Neural cell (in vitro differentiated cells): ENCODE results near the gene NCKAP1. TPM values are rescaled to one million over a fixed set of nuclear protein-coding genes. Genes with fewer than 3 reads are reported as not detected.

ENCODE experiments used
- H2AFZ ChIP-seq: fragments of 200-600, 300-800 bp; sonication (generic), shearing (Covaris generic); 2 replicates; pipeline ENCODE4 v1.6.0; 2014; ENCODE audit warnings: low read depth, mild to moderate bottlenecking, antibody characterized with exemption, low read length, moderate library complexity
- H3F3A ChIP-seq: fragments of 200-600 bp; shearing (Covaris generic); 2 replicates; pipeline ENCODE4 v1.6.1; 2016; ENCODE audit warnings: mild to moderate bottlenecking, moderate library complexity, mixed read lengths, antibody characterized with exemption, low read length; ENCODE audit not compliant: insufficient read depth, poor library complexity, severe bottlenecking
- H3K27ac ChIP-seq: fragments of 200-600, 300-800 bp; sonication (generic), shearing (Covaris generic); 2 replicates; pipeline ENCODE4 v1.5.1; 2014; ENCODE audit warnings: mild to moderate bottlenecking, low read length, moderate library complexity
- H3K27me3 ChIP-seq: fragments of 300-800, 200-600 bp; sonication (generic), shearing (Covaris generic); 2 replicates; pipeline ENCODE4 v1.6.0; 2014; ENCODE audit warnings: mild to moderate bottlenecking, low read depth, low read length, moderate library complexity; ENCODE audit not compliant: insufficient read depth
- H3K36me3 ChIP-seq: fragments of 300-800, 200-600 bp; sonication (generic), shearing (Covaris generic); 2 replicates; pipeline ENCODE4 v1.5.1; 2014; ENCODE audit warnings: mild to moderate bottlenecking, antibody characterized with exemption, low read length, moderate library complexity; ENCODE audit not compliant: insufficient read depth
- H3K4me2 ChIP-seq: fragments of 300-800, 200-600 bp; sonication (generic), shearing (Covaris generic); 2 replicates; pipeline ENCODE4 v1.6.0; 2014; ENCODE audit warnings: mild to moderate bottlenecking, low read length
- H3K4me3 ChIP-seq: fragments of 300-800, 200-600 bp; sonication (generic), shearing (Covaris generic); 2 replicates; pipeline ENCODE4 v1.5.1; 2014; ENCODE audit warnings: mild to moderate bottlenecking, low read length, moderate library complexity
- H3K79me2 ChIP-seq: fragments of 200-600 bp; shearing (Covaris generic); replicated peaks from 2 replicates; pipeline ENCODE4 v1.6.0; 2014; ENCODE audit warnings: mild to moderate bottlenecking, low read length, moderate library complexity; ENCODE audit not compliant: insufficient read depth
- H3K9ac ChIP-seq: fragments of 300-800, 200-600 bp; sonication (generic), shearing (Covaris generic); 2 replicates; pipeline ENCODE4 v1.6.1; 2016; ENCODE audit warnings: mild to moderate bottlenecking, low read length, mixed read lengths
- H3K9me2 ChIP-seq: fragments of 200-600 bp; shearing (Covaris generic); 2 replicates; pipeline ENCODE4 v1.6.1; 2016; ENCODE audit warnings: mild to moderate bottlenecking, low read length, mixed read lengths; ENCODE audit not compliant: insufficient read depth
- H3K9me3 ChIP-seq: fragments of 200-600, 300-800 bp; sonication (generic), shearing (Covaris generic); 2 replicates; pipeline ENCODE4 v1.6.1; 2016; ENCODE audit warnings: mild to moderate bottlenecking, mixed run types, low read length, moderate library complexity, mixed read lengths
- H4K20me1 ChIP-seq: fragments of 200-600 bp; shearing (Covaris generic); 2 replicates; pipeline ENCODE4 v1.6.1; 2016; ENCODE audit warnings: mild to moderate bottlenecking, mixed run types; ENCODE audit not compliant: insufficient read depth
- EP300 ChIP-seq: fragments of 450-650 bp; conservative IDR thresholded peaks from 2 replicates; pipeline ENCODE4 v1.6.1; 2014; ENCODE audit warnings: antibody characterized with exemption, mild to moderate bottlenecking, moderate library complexity; ENCODE audit not compliant: poor library complexity, severe bottlenecking
- EZH2 ChIP-seq: fragments of 200-600, 300-800 bp; shearing (Covaris generic), sonication (generic); IDR thresholded peaks from 2 replicates; pipeline ENCODE4 v1.6.1; 2014; ENCODE audit warnings: antibody characterized with exemption, low read length, borderline replicate concordance, mild to moderate bottlenecking; ENCODE audit not compliant: insufficient read depth, poor library complexity, severe bottlenecking
- MXI1 ChIP-seq: fragments of 450-650 bp; conservative IDR thresholded peaks from 2 replicates; pipeline ENCODE4 v1.6.1; 2014; ENCODE audit warnings: antibody characterized with exemption, mild to moderate bottlenecking; ENCODE audit not compliant: poor library complexity, severe bottlenecking
- POLR2AphosphoS5 ChIP-seq: IDR thresholded peaks from 2 replicates; pipeline ENCODE4 v1.6.1; 2012
- RAD21 ChIP-seq: fragments of 450-650 bp; conservative IDR thresholded peaks from 2 replicates; pipeline ENCODE4 v1.6.1; 2014; ENCODE audit warnings: antibody characterized with exemption, mild to moderate bottlenecking, moderate library complexity
- SMC3 ChIP-seq: fragments of 450-650 bp; conservative IDR thresholded peaks from 2 replicates; pipeline ENCODE4 v1.6.1; 2014; ENCODE audit warnings: antibody characterized with exemption, mild to moderate bottlenecking, moderate library complexity; ENCODE audit not compliant: poor library complexity
- TAF1 ChIP-seq: IDR thresholded peaks from 2 replicates; pipeline ENCODE4 v1.6.1; 2012; ENCODE audit warnings: low read depth
- polyA plus RNA-seq: library from polyadenylated mRNA; depleted of rRNA; stranded (reverse); fragments of >200 nt; gene quantifications from 2 replicates; pipeline ENCODE4 v1.2.3, GENCODE V29; 2014
- TF ChIP-seq, protein P1 (sequence below): IDR thresholded peaks from 2 replicates; pipeline ENCODE4 v1.6.1; 2012; ENCODE audit warnings: borderline replicate concordance
- TF ChIP-seq, protein P2 (sequence below): fragments of 450-650 bp; IDR thresholded peaks from 2 replicates; pipeline ENCODE4 v1.5.1; 2014; ENCODE audit warnings: antibody characterized with exemption, mild to moderate bottlenecking, moderate library complexity; ENCODE audit not compliant: poor library complexity, severe bottlenecking

Gene NCKAP1
- polyA plus RNA-seq, 1 donor from 2014 or later: 124 TPM

DNA sequence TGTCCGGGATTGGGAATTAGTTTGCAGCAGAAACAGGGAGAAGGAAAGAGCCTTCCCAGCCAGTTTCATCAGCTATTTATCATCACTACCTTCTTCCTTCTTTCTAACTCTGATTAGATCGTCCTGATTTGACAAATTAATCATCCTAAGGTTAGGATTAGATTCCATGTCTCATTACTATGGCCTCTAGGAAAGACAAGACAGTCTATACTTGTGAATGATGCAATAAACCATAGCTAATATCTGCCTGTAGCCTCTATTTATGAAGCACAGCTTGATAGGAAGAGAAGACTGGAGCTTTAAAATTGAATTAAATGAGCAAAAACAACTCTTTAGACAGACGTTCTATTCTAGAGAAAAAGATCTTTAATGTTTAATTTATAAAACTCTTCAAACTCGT lies 146.6 kb downstream of the NCKAP1 start:
- no peaks in the 10 kb centered on the region for H4K20me1 ChIP-seq
- TF ChIP-seq, protein P1, sequence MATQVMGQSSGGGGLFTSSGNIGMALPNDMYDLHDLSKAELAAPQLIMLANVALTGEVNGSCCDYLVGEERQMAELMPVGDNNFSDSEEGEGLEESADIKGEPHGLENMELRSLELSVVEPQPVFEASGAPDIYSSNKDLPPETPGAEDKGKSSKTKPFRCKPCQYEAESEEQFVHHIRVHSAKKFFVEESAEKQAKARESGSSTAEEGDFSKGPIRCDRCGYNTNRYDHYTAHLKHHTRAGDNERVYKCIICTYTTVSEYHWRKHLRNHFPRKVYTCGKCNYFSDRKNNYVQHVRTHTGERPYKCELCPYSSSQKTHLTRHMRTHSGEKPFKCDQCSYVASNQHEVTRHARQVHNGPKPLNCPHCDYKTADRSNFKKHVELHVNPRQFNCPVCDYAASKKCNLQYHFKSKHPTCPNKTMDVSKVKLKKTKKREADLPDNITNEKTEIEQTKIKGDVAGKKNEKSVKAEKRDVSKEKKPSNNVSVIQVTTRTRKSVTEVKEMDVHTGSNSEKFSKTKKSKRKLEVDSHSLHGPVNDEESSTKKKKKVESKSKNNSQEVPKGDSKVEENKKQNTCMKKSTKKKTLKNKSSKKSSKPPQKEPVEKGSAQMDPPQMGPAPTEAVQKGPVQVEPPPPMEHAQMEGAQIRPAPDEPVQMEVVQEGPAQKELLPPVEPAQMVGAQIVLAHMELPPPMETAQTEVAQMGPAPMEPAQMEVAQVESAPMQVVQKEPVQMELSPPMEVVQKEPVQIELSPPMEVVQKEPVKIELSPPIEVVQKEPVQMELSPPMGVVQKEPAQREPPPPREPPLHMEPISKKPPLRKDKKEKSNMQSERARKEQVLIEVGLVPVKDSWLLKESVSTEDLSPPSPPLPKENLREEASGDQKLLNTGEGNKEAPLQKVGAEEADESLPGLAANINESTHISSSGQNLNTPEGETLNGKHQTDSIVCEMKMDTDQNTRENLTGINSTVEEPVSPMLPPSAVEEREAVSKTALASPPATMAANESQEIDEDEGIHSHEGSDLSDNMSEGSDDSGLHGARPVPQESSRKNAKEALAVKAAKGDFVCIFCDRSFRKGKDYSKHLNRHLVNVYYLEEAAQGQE: no peak
- no peak for TF ChIP-seq EP300
- TF ChIP-seq RAD21: no peak
- TF ChIP-seq SMC3: no peak
- TF ChIP-seq EZH2: no peak
- TF ChIP-seq POLR2AphosphoS5: no peak
- no peak for TF ChIP-seq MXI1
- TF ChIP-seq TAF1: no peak
- TF ChIP-seq, protein P2, sequence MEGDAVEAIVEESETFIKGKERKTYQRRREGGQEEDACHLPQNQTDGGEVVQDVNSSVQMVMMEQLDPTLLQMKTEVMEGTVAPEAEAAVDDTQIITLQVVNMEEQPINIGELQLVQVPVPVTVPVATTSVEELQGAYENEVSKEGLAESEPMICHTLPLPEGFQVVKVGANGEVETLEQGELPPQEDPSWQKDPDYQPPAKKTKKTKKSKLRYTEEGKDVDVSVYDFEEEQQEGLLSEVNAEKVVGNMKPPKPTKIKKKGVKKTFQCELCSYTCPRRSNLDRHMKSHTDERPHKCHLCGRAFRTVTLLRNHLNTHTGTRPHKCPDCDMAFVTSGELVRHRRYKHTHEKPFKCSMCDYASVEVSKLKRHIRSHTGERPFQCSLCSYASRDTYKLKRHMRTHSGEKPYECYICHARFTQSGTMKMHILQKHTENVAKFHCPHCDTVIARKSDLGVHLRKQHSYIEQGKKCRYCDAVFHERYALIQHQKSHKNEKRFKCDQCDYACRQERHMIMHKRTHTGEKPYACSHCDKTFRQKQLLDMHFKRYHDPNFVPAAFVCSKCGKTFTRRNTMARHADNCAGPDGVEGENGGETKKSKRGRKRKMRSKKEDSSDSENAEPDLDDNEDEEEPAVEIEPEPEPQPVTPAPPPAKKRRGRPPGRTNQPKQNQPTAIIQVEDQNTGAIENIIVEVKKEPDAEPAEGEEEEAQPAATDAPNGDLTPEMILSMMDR: no peak
- no peak overlapping the region for H3K4me2 ChIP-seq
- H3K79me2 ChIP-seq: no peaks in the 10 kb centered on the region
- H3K9me3 ChIP-seq: no peaks in the 10 kb centered on the region
- no peaks in the 10 kb centered on the region for H3K27me3 ChIP-seq
- no peaks in the 10 kb centered on the region for H3F3A ChIP-seq
- H3K36me3 ChIP-seq: no peaks in the 10 kb centered on the region
- H3K4me3 ChIP-seq: no peak overlapping the region
- no peaks in the 10 kb centered on the region for H3K9me2 ChIP-seq
- H3K9ac ChIP-seq: no peak overlapping the region
- H3K27ac ChIP-seq: no peak overlapping the region
- no peak overlapping the region for H2AFZ ChIP-seq

DNA sequence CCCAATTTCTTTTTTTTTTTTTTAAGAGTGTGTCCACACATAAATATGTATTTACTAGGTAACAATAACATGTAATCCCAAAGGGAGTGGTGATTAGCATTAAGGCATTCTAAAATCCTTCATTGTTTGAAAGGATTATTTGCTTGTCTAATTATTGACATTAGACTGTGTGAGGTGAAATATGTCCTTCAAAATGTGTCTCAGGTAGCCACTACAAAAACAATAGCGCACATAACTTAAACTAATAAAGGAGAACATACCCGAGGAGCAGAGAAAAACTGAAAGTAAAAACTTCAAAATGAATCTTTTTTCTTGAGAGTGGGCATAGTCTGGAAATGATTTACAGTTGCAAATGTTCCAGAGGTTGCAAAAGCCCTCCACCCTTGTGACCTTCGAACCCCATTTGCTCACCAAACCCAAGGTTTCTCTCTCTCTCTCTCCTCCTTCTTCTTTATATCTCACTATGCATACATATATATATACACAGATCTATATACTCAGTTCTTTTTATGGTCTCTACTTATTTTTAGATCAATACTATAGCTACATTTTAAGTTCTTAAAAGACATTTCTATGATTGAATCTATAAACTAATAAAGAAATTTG lies 147.4 kb downstream of the NCKAP1 start:
- Histone ChIP-seq H3K9me2 (no peaks in the 10 kb centered on the region), H3K9ac (no peak overlapping the region), H3K9me3 (no peaks in the 10 kb centered on the region), H3K36me3 (no peaks in the 10 kb centered on the region), H3K27ac (no peak overlapping the region), H3F3A (no peaks in the 10 kb centered on the region), H3K4me3 (no peak overlapping the region), H4K20me1 (no peaks in the 10 kb centered on the region), H3K4me2 (no peak overlapping the region), H3K79me2 (no peaks in the 10 kb centered on the region), H3K27me3 (no peaks in the 10 kb centered on the region), H2AFZ (no peak overlapping the region)
- no peak for TF ChIP-seq POLR2AphosphoS5
- no peak for TF ChIP-seq TAF1
- TF ChIP-seq RAD21: no peak
- TF ChIP-seq SMC3: no peak
- TF ChIP-seq, protein P2: no peak
- no peak for TF ChIP-seq EP300
- TF ChIP-seq EZH2: no peak
- TF ChIP-seq, protein P1: no peak
- TF ChIP-seq MXI1: no peak
